Mesothelial cell of epicardium (in vitro differentiated cells): Measurements from ENCODE around the gene LRRC46. TPM values are rescaled to one million over a fixed set of nuclear protein-coding genes. Genes with fewer than 3 reads are reported as not detected.

Experiments
- DNase-seq, 2 experiments: peaks; one replicate each; pipeline ENCODE4 v3.0.0; 2021; ENCODE audit warnings: low spot score in 2 of 2; ENCODE audit not compliant: unreplicated experiment in 2 of 2
- H3K27ac Mint-ChIP-seq: 2 replicates; pipeline ENCODE4 v1.8.0; 2021; ENCODE audit warnings: mixed read lengths
- H3K27me3 Mint-ChIP-seq: 2 replicates; pipeline ENCODE4 v1.8.0; 2021; ENCODE audit warnings: low read depth, mixed read lengths
- H3K36me3 Mint-ChIP-seq: 2 replicates; pipeline ENCODE4 v1.8.0; 2021; ENCODE audit warnings: mixed read lengths
- H3K4me1 Mint-ChIP-seq: 2 replicates; pipeline ENCODE4 v1.8.0; 2021; ENCODE audit warnings: mixed read lengths
- H3K4me3 Mint-ChIP-seq: 2 replicates; pipeline ENCODE4 v1.8.0; 2021; ENCODE audit warnings: mild to moderate bottlenecking, moderate library complexity, mixed read lengths
- H3K9me3 Mint-ChIP-seq: 2 replicates; pipeline ENCODE4 v1.8.0; 2021; ENCODE audit warnings: mixed read lengths
- total RNA-seq: library from RNA; stranded (reverse); gene quantifications from 3 replicates; pipeline ENCODE4 v1.2.1, GENCODE V29; 2021
- TF ChIP-seq, protein P1 (sequence below): fragments of 200-600 bp; sonication (generic); IDR thresholded peaks from one replicate; pipeline ENCODE4 v1.5.0; 2021; ENCODE audit warnings: antibody characterized with exemption; ENCODE audit not compliant: unreplicated experiment

LRRC46 gene
- total RNA-seq, 1 donor from 2014 or later = not detected

DNA sequence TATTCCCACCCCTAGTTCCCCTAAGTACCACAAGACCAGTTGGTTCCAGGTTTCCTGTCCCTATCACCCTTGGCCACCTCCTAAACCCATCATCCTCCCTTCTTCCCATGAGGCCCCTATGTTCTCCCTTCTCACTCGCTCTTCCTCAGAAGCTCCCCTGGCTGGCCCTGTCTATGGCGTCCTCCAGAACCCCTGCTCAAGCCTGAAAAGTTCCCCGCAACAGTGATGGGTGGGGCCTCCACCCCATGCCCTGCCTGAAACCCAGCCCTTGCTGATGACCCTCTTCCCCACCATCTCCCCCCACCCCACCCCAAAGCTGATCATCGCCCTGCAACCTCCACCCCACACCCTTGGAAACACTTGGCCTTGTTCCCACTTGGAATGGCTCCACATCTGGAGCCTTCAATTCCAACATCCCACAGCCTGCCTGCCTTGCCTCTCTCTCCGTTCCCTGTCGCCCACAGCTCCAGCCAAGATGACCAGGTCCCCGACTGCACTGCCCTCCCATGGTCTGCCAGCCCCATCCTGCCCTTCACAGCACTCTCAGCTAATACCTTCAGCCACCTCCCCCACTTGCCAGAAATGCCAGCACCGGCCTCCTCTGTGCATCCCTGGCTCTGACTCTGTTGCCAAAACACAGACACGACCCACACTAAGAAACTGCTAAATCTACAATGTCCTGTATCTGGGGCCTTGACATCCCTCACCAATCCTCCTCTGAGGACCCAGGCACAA lies 20.4 kb upstream of the LRRC46 start:
- Mint-ChIP-seq H3K9me3 (no peaks in the 10 kb centered on the region), H3K27ac (peak overlapping the region; percentile 66), H3K36me3 (peaks cover 26% of the 10 kb centered on the region), H3K4me1 (peaks cover 19% of the 10 kb centered on the region), H3K4me3 (no peak overlapping the region), H3K27me3 (no peaks in the 10 kb centered on the region)
- TF ChIP-seq, protein P1, sequence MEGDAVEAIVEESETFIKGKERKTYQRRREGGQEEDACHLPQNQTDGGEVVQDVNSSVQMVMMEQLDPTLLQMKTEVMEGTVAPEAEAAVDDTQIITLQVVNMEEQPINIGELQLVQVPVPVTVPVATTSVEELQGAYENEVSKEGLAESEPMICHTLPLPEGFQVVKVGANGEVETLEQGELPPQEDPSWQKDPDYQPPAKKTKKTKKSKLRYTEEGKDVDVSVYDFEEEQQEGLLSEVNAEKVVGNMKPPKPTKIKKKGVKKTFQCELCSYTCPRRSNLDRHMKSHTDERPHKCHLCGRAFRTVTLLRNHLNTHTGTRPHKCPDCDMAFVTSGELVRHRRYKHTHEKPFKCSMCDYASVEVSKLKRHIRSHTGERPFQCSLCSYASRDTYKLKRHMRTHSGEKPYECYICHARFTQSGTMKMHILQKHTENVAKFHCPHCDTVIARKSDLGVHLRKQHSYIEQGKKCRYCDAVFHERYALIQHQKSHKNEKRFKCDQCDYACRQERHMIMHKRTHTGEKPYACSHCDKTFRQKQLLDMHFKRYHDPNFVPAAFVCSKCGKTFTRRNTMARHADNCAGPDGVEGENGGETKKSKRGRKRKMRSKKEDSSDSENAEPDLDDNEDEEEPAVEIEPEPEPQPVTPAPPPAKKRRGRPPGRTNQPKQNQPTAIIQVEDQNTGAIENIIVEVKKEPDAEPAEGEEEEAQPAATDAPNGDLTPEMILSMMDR = no peak
- no peak for DNase-seq

DNA sequence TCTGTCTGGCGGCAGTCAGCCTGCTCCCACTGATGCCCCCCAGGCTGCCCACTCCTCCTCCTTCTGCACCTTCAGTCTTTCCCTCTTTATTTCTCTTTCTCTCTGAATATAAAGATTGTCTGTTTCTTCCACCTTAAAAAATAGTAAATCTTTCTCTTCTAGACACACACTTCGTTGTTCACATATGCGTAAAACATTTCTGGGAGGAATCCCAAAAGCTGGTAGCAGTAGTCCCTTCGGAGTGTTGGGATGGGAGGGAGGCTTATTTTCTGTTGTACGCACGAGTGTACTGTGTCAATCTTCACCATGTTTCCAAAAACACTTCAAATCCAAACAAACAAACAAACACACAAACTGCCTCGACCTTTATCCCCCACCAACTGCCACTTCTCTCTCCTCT lies 19.8 kb upstream of the LRRC46 start:
- Mint-ChIP-seq H3K27me3 (no peaks in the 10 kb centered on the region), H3K36me3 (peaks cover 27% of the 10 kb centered on the region), H3K9me3 (no peaks in the 10 kb centered on the region), H3K27ac (peak overlapping the region; percentile 66), H3K4me3 (no peak overlapping the region), H3K4me1 (peaks cover 19% of the 10 kb centered on the region)
- TF ChIP-seq, protein P1 = no peak
- no peak for DNase-seq

DNA sequence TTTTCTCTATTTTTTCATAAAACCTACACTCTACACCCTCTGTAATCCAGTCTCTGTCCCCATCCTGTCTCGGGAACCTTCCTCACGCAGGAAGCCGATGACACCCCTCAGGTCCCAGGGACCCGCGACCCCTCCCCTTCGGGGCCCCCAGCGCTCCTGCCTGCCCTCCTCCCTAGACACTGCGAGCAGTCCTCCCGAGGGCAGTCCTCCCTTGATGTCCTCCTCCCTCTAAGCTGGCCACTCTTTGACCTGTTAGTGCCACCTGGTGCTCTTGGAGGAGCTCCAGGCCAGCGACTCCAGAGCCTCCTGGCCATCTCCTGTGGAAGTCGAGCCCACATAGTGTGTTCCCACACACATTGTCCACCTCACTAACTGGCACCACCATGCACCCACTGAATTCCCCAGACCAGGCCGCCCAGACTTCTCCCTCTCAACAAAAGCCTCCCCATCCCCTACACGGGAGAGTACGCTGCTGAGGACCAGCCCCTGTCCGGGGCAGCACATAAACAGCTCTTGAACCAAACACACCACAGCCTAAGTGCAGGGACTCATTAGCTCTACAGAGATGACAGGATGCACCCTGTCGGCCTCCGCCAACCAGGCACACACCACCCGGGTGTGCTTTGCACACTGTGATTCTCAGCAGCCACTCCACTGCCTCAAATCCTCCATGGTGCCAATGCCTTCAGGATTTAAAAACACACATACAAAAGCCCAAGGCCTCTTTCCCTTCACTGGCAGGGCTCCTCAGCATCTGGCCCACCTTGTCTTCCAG lies 19.1 kb upstream of the LRRC46 start:
- no peaks in the 10 kb centered on the region for H3K27me3 Mint-ChIP-seq
- no peak overlapping the region for H3K4me3 Mint-ChIP-seq
- H3K27ac Mint-ChIP-seq = no peak overlapping the region
- H3K9me3 Mint-ChIP-seq = no peaks in the 10 kb centered on the region
- peaks cover 28% of the 10 kb centered on the region for H3K36me3 Mint-ChIP-seq
- H3K4me1 Mint-ChIP-seq = peaks cover 19% of the 10 kb centered on the region
- no peak for DNase-seq
- TF ChIP-seq, protein P1 = no peak

DNA sequence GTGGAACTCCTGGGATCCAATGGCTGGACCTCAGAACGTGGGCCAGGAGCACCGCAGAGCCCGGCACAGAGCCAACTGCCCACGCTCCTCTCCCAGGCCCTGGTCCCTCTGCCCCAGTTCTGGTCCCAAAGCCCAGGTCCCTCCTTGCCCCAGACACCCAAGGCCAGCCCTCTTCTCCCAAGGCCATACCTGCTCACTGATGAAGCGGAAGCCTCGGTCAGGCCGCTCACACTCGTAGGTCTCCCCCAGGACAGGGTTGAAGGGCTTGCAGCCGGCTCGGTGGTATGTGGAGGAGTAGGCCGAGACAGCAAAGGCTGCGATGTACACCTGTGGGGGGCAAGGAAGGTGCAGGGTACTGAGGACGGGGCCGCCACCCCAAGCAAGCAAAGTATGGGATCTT lies 18.4 kb upstream of the LRRC46 start:
- TF ChIP-seq, protein P1 = no peak
- Mint-ChIP-seq H3K27ac (no peak overlapping the region), H3K4me1 (peaks cover 19% of the 10 kb centered on the region), H3K36me3 (peaks cover 30% of the 10 kb centered on the region), H3K27me3 (no peaks in the 10 kb centered on the region), H3K9me3 (no peaks in the 10 kb centered on the region), H3K4me3 (no peak overlapping the region)
- no peak for DNase-seq

DNA sequence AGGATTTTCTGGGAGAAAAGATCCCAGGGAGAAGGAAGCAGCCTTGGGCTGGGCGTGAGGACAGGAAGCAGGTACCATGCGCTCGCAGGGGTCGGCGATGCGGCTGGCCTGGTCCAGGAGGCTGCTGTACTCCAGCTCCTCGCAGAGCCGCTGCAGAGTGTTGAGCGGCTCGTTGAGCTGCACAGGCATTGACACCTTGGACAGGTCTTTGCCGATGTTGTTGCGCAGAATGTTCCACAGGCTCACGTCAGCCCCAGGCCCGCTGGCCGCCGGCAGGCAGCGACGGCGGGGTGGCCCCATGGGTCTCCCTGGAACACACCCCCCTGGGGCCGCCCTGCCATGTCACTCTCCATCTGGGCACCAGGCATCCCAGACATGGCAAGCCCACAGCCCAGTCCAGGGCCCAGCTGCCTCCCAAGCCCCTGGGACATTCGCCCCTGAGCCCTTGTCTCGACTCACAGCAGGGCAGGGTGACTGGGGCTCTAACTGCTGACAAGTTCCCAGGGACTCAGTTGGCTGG lies 17.9 kb upstream of the LRRC46 start:
- H3K9me3 Mint-ChIP-seq = no peaks in the 10 kb centered on the region
- no peak overlapping the region for H3K27ac Mint-ChIP-seq
- peaks cover 19% of the 10 kb centered on the region for H3K4me1 Mint-ChIP-seq
- H3K4me3 Mint-ChIP-seq = no peak overlapping the region
- H3K36me3 Mint-ChIP-seq = peaks cover 26% of the 10 kb centered on the region
- H3K27me3 Mint-ChIP-seq = no peaks in the 10 kb centered on the region
- TF ChIP-seq, protein P1 = no peak
- DNase-seq = no peak
